HL-60/S4 treated with phorbol 12-myristate 13-acetate at 8.2 ng/mL for 4 days and 3 days (cell line): ENCODE measurements around the gene NDUFS4.
"Not testable (repeated sequence)": the region's sequence is repeated elsewhere in the genome, so short reads cannot be mapped to it uniquely, and the experiment has no call there.

Source experiments
- in situ Hi-C: fragments of 300-500 bp; cut with MboI; formaldehyde crosslinking; loops from 2 replicates; pipeline ENCODE4 v1.15.0; 2022; ENCODE audit warnings: low sequenced_read_pairs

Gene NDUFS4

DNA sequence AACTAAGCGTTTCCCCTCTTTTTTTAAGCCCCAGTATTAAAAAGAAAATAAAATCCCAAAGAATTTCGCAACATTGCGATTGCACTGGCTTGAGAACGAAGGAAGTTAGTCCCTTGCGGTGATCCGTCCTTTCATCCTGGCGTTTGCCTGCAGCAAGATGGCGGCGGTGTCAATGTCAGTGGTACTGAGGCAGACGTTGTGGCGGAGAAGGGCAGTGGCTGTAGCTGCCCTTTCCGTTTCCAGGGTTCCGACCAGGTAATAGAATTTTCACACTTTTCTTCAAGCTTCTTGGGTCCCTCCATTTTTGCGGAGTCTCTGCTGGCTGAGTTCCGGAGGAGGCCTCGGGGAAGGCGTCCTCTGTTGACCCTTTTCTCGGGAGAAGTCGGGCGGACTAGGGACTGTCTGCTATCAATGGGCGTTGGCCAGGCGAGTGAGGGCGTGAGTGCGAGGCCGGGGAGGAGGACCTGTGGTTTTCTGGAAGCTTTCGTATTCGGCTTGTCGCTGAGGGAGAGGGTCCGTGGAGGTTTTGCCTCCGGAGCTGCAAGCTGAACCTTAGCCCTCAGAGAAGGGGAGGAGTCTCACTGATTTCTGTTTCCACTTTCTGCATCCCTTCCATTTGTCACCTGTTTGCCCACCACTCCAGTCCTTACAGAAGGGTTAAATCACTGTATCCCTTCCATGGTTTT is at the start of gene NDUFS4:
NDUFS4 (plus strand) TSS at position 134 of the 686 bp plus-strand sequence; CDS start at position 158, 24 bp downstream.
- in situ Hi-C loops = no loop called here

DNA sequence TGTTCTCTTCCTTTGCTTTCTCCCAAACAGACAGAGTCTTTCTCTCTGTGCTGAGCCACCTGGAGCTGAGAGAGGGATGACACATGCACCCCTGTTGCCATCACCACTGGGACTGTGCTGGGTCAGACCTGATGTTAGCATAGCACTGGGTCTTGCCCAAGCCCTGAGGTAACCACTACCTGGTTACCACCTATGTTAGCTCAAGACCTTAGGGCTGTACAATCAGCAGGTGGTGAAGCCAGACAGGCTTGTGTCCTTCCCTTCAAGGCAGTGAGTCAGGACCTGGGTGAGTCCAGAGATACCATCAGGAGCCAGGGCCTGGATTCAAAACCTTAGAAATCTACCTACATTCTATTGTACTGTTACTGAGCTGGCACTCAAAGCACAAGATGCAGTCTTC is 47.9 kb upstream of the NDUFS4 start:
- in situ Hi-C loops = no loop called here

- in situ Hi-C loops = no loop called here
Measured at GRCh38 chr5:53515988-53516387, 44.5 kb upstream of the NDUFS4 start.

- in situ Hi-C loops = no loop called here
Measured at GRCh38 chr5:53520813-53521212, 39.6 kb upstream of the NDUFS4 start.

GRCh38 chr5:53537711-53538110 is 22.7 kb upstream of the NDUFS4 start:
- in situ Hi-C loops = no loop called here

DNA sequence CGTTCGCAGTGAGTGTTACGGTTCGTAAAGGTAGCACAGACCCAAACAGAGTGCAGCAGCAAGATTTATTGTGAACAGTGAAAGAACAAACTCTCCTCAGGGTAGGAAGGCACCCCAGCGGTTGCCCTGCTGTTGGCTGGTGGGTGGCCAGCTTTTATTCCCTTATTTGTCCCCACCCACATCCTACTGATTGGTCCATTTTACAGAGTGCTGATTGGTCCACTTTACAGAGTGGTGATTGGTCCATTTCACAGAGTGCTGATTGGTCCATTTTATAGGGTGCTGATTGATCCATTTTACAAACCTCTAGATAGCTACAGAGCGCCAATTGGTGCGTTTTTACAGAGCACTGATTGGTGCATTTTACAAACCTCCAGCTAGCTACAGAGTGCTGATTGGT is 19.7 kb upstream of the NDUFS4 start:
- in situ Hi-C loops = not testable (repeated sequence)

- in situ Hi-C loops = no loop called here
Measured at GRCh38 chr5:53541859-53542258, 18.6 kb upstream of the NDUFS4 start.

DNA sequence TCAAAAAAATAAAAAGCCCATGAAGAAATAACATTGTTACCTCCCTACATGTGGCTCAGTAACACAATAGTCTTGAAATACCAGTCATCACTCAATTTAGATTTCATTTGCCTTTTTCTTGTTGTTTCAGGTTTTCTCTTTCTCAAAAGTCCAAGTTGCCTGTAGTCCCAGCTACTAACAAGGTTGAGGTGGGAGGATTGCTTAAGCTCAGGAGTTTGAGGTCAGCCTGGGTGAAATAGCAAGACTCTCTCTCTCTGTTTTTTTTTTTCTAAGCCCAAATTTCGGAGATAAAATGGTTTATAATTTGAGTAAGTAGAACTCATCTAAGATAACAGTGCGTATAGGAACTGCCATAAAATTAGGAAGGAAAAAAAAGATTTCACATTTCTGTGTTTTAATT is 17.5 kb upstream of the NDUFS4 start:
- in situ Hi-C loops = no loop called here

DNA sequence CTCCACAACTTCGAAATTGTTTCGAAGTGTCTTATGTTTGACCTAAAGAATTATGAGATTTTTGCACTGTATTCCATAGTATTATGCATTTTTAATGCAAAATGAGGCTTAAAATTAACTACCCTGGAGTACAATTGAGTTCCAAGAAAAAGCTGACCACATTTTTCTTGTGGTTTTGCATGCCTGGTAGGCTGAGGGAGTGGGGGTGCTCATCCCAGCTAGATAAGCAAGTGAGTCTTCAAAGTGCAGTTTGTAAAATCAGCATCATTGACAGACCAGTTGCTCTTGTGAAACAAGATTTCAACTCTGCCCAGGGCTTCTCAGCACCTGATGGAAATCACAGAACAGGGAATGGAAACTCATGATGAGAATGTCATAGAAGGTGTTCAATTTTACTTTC is 17.0 kb upstream of the NDUFS4 start:
- in situ Hi-C loops = no loop called here

DNA sequence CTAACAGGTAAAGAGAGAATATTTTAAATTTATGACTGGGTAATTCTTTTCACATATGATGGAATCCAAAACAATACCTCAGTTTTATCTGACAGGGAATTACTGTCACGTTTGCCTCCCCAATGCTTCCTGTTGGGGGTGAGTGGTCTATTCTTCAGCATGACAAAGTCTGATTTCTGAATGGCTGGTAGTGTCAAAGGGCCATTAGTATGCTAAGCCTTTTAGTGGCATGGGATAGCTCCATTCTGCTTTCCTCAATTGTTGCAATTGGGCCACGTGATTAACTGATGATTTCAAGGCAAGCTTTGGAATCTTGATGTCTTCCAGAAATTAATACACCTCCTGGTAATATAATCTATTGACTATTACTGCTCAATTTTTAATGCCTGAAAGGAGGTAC is 14.7 kb upstream of the NDUFS4 start:
- in situ Hi-C loops = no loop called here

DNA sequence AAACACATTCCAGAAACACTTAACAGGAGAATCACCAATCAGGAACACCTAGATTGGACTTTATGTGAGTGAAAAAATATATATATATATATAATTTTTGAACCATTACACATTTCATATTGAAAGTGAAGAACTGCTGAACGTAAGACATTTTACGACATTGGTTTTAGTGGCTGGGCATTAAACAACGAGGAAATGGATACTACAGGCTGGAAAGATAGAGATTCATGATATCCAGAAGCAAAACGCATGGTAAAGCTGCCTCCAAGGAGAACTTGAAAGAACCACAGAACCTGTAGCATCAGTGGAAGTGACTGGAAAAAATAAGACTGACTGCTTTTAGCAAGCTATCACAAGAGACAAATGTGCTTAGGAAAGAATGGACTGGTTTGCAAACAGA is 13.2 kb upstream of the NDUFS4 start:
- in situ Hi-C loops = no loop called here

DNA sequence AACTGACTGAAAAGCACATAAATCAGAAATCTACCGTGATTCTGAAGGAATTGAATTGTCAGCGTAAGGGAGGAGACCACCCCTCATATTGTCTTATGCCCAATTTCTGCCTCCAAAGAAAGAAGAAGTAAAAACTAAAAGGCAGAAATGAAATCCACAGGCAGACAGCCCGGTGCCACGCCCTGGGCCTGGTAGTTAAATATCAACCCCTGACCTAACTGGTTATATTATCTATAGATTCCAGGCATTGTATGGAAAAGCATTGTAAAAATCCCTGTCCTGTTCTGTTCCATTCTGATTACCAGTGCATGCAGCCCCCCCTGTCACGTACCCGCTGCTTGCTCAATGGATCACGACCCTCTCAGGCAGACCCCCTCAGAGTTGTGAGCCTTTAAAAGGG is 11.9 kb upstream of the NDUFS4 start:
- in situ Hi-C loops = not testable (repeated sequence)

GRCh38 chr5:53549792-53550191 is 10.6 kb upstream of the NDUFS4 start:
- in situ Hi-C loops = no loop called here

DNA sequence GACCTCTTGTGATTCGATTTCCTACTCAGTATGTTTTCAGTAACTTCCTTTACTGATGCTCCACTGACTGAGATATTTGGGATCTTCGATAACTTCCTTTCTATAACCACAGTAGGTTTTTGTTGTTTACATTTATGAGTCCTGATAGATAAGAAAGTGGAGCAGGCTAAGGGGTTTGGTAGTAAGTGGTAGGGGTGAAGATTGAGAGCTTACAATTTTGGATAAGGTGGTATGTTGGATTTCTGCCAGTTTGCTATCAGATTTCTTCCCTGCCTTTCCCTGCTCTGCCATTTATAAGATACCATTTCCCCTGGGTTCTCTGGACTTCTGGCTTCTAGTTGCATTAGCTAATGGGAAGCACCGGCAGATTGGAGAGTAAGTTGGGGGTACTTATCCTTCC is 7.9 kb upstream of the NDUFS4 start:
- in situ Hi-C loops = no loop called here

- in situ Hi-C loops = no loop called here
Measured at GRCh38 chr5:53554444-53554843, 6.0 kb upstream of the NDUFS4 start.

- in situ Hi-C loops = no loop called here
Measured at GRCh38 chr5:53555160-53555559, 5.3 kb upstream of the NDUFS4 start.

DNA sequence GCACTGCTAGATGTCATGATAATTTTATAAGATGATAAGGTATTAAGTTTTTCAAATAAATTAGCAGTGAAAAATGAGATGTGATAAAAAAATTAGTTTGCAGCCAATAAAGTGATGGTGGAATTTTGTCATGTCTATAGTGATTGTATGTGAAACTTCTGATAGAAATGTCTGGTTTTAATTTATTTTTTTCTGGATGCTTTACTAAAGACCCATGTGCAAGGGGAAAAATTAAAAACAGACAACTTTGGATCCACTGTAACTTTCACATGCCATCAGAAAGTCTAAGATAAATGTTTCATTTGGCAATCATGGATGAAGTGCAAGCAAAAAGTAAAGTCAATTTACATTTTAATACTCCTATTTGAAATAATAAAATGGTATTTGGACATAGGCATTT is 4.4 kb upstream of the NDUFS4 start:
- in situ Hi-C loops = no loop called here

DNA sequence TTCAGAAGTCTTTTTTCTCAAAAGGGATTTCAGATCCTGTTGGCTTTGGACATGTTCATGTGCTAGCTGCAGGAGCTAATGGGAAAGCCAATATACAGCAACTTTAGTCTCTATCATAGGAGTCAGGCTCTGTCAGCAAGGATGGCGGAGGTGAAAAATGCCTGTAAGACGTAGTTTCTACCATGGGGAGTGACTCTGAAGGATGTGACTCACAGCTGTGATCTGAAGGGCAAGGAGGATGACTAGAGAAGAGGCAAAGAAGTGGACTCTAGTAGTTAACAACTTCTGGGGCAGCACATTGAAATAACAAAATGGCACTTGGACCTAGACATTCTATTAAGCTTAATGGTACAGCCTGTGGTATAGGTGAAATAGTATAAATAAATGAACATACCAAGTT is 3.1 kb upstream of the NDUFS4 start:
- in situ Hi-C loops = no loop called here

DNA sequence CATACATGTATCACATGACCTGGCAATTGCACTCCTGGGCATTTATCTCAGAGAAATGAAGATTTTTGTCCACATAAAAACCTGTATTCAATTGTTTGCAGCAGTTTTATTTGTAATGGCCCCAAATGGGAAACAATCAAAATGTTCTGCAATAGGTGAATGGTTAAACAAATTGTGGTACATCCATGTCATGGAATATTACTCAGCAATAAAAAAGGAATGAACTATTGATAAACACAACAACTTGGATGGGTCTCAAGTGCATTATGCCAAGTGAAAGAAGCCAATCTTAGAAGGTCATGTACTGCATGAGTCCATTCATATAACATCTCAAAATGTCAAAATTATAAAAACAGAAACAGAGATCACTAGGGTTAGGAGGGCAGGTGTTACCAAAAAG is 1.5 kb upstream of the NDUFS4 start:
- in situ Hi-C loops = no loop called here

DNA sequence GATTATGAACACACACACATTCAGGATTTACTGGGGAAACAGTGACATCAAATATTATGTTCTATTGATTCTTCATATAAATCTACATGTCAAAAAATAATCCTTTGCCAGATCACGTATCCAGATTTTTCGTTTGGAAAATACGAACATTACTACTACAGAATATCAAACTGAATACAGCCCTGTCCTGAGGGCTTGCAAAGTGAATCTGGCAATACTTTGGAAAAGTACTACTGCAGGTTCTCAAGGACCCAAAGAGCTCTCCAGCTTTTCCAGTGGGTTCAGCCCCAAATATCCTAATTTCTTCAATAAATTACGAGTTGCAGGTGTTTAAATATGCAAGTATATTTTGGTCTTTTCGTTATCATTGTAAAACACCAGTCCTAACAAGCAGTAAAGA is 411 bp upstream of the NDUFS4 start:
- in situ Hi-C loops = no loop called here

DNA sequence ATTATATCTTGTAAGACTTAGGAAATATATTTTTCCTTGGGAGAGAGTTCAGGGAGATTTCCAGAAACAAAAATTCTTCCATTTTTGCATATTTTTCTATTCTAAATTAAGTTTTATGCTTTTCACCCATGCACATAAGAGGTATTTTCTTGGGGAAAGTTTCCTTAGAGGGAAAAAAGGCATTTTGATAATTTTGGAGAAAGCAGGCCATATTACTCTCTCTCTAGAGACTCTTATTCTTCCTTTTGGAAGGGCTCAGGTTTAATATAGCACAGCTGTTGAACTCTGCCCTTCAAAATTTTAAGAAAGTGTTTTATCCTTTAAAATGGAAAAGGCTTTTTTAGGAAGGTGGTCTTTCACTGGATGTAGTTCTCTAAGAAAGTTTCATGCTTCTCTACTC is 8.0 kb downstream of the NDUFS4 start:
- in situ Hi-C loops = no loop called here

DNA sequence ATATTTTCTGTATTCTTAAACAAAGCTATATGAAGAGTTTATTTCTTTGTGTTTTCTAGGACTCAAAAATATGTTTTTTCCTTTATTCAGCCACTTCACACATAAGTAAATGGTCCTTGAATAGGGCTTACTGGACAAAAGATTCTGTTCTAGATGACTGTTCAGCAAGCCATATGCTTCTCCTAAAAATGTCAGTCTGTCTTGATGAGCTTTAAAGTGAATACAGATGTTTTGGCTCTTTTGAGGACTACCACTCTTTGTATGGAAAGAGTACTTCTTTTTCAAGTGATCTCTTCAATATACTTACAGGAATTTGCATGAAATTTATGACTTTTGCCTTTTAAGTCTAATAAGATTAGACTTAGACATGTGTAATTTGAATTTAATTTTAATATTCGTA is 8.4 kb downstream of the NDUFS4 start:
- in situ Hi-C loops = no loop called here

- in situ Hi-C loops = no loop called here
Measured at GRCh38 chr5:53569453-53569852, 9.0 kb downstream of the NDUFS4 start.
